HG03432 (cell line): ENCODE results near the gene UGT8.

Experiments
- ATAC-seq: cut with Tn5 transposase; IDR thresholded peaks from one replicate; pipeline ENCODE4 v1.9.1; 2021; ENCODE audit warnings: mild to moderate bottlenecking, moderate library complexity; ENCODE audit not compliant: unreplicated experiment

The UGT8 gene

DNA sequence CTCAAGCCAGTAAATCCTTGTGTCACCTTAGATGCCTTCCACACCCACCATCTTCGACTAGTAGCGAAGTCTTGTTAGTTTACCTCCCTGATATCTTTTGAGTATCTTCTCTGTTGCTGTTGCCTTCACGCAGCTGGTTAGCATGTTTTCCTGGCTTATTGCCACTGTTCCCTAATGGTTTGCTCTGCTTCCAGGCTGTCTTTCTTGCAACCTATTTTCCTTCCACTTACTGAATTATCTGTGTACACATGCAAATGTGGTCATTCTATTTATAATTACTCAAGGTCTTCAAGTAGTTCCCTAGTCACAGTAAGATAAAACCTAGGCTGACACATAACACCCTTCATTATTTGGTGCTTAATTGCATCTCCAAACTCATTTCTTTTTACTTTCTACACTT is 89.5 kb downstream of the UGT8 start:
- no peak for ATAC-seq

GRCh38 chr4:114690571-114690970 is 92.0 kb downstream of the UGT8 start:
- no peak for ATAC-seq

- ATAC-seq = peak; percentile 95
These were observed 93.3 kb downstream of the UGT8 start for GRCh38 chr4:114691865-114692264.

GRCh38 chr4:114692958-114693357 is 94.4 kb downstream of the UGT8 start:
- ATAC-seq = no peak

DNA sequence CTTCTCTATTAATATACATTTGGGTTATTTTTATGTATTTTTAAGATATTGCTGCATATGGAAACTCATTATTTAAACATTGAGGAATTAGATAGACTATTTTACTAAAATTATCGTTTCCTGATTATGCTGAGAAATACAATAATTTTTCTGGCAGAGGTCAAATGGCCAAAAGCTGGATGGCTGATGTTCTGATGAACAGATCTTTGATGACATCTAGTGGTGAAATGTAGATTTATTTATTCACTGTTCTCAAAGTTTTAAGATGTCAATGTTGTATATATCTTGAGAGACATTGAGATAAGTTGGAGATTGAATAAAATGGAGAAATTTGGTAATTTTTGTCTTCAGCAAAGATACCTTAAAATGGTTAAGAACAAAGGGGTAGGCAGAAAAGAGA is 96.2 kb downstream of the UGT8 start:
- peak; percentile 39 for ATAC-seq

GRCh38 chr4:114698231-114698630 is 99.6 kb downstream of the UGT8 start:
- no peak for ATAC-seq

GRCh38 chr4:114701491-114701890 is 102.9 kb downstream of the UGT8 start:
- ATAC-seq = no peak

DNA sequence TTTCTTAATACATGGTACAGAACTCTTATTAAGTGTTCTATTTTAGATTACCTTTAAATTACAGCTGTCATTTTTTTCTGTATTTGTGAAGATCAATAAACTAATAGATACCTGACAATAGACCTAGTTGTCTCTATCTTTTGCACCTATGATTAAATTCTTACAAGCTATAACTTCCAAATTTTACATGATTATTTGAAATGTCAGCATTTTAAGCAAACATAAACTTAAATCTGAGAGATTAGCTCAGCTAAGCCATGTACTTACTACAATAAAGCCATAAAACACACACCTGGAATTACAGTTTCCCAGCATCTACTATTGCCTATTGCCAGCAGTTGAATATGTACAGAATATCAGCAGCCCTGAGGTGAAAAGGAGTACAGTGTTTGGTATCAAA is 118.8 kb downstream of the UGT8 start:
- ATAC-seq = no peak

- ATAC-seq = no peak
These were observed 126.5 kb downstream of the UGT8 start for GRCh38 chr4:114725066-114725465.

- ATAC-seq = no peak
These were observed 128.9 kb downstream of the UGT8 start for GRCh38 chr4:114727461-114727860.
